B cell (primary cell): Measurements from ENCODE around the gene CTIF. TPM values are rescaled to one million over a fixed set of nuclear protein-coding genes. Genes with fewer than 3 reads are reported as not detected.

ENCODE experiments used
- ATAC-seq: fragments of 200-7000 bp; cut with Tn5 transposase; one replicate; pipeline ENCODE4 v1.10.0; 2021; ENCODE audit warnings: low read depth, mild to moderate bottlenecking, moderate number of reproducible peaks, moderate library complexity
- CTCF ChIA-PET: fragments of 350-600 bp; sonication (Branson Sonifier 250); formaldehyde crosslinking; loops from one replicate; lab custom pipeline; 2021; ENCODE audit warnings: antibody characterized with exemption, inconsistent platforms; lab: Charles Lee
- POLR2A ChIA-PET: fragments of 350-600 bp; sonication (Branson Sonifier 250); formaldehyde crosslinking; loops from one replicate; lab custom pipeline; 2021; ENCODE audit warnings: antibody characterized with exemption; lab: Charles Lee
- DNase-seq: peaks from one replicate; pipeline ENCODE4 v3.0.0; 2013
- H2AFZ ChIP-seq: 2 replicates; pipeline ENCODE4 v1.6.1; 2012; ENCODE audit warnings: mild to moderate bottlenecking, low read depth, low read length; ENCODE audit not compliant: insufficient read depth, poor library complexity, severe bottlenecking
- H3K27ac ChIP-seq, 2 donors: 1 replicate in 1 of 2; 2 replicates in 1 of 2; pipeline ENCODE4 v1.5.1; 2012 to 2013; ENCODE audit warnings: low read length in 2 of 2, mild to moderate bottlenecking in 2 of 2, moderate library complexity in 1 of 2
- H3K27me3 ChIP-seq, 4 experiments: fragments of 200-600 bp in 1 of 4; sonication (generic) in 1 of 4; replicated peaks in 1 of 4; 1 replicate in 2 of 4; 2 replicates in 2 of 4; pipeline versions ENCODE4 v1.6.1 to v1.7.0; 2013 to 2016; ENCODE audit warnings: low read length in 3 of 4, mild to moderate bottlenecking in 2 of 4, mixed read lengths in 1 of 4, moderate library complexity in 1 of 4; ENCODE audit not compliant: insufficient read depth in 4 of 4, control insufficient read depth in 3 of 4; ENCODE audit errors: control extremely low read depth in 1 of 4
- H3K36me3 ChIP-seq, 2 experiments: replicated peaks in 1 of 2; 1 replicate in 1 of 2; 2 replicates in 1 of 2; pipeline versions ENCODE4 v1.6.1 to v1.7.1; 2013; ENCODE audit warnings: low read length in 1 of 2; ENCODE audit not compliant: insufficient read depth in 2 of 2, control insufficient read depth in 1 of 2; ENCODE audit errors: control extremely low read depth in 1 of 2, extremely low read depth in 1 of 2
- H3K4me1 ChIP-seq, 2 donors: fragments of 200-600 bp in 1 of 2; sonication (generic) in 1 of 2; 1 replicate in 1 of 2; 2 replicates in 1 of 2; pipeline versions ENCODE4 v1.5.1 to v1.6.1; 2013 to 2017; ENCODE audit warnings: low read length in 2 of 2; ENCODE audit not compliant: control insufficient read depth in 2 of 2, insufficient read depth in 2 of 2
- H3K4me2 ChIP-seq: replicated peaks from 2 replicates; pipeline ENCODE3; 2012; ENCODE audit warnings: mild to moderate bottlenecking, low read depth, low read length; ENCODE audit not compliant: poor library complexity, severe bottlenecking
- H3K4me3 ChIP-seq, 5 experiments: fragments of 200-600 bp in 1 of 5; sonication (generic) in 1 of 5; 1 replicate in 3 of 5; 2 replicates in 2 of 5; pipeline versions ENCODE4 v1.5.1 to v1.7.0; 2011 to 2016; ENCODE audit warnings: low read length in 4 of 5, mild to moderate bottlenecking in 4 of 5, low read depth in 2 of 5, control low read depth in 1 of 5, moderate library complexity in 1 of 5; ENCODE audit not compliant: insufficient read depth in 1 of 5; ENCODE audit errors: control extremely low read depth in 1 of 5, extremely low read depth in 1 of 5
- H3K79me2 ChIP-seq: fragments of 200-600 bp; sonication (generic); one replicate; pipeline ENCODE4 v1.6.0; 2016; ENCODE audit warnings: low read length; ENCODE audit not compliant: control insufficient read depth, insufficient read depth
- H3K9ac ChIP-seq: fragments of 200-600 bp; sonication (generic); 2 replicates; pipeline ENCODE4 v1.6.1; 2017; ENCODE audit warnings: mild to moderate bottlenecking, low read length, moderate library complexity
- H3K9me3 ChIP-seq, 3 donors: one replicate each; pipeline versions ENCODE4 v1.6.1 to v1.7.1; 2013; ENCODE audit warnings: low read length in 2 of 3; ENCODE audit not compliant: control insufficient read depth in 2 of 3, insufficient read depth in 1 of 3; ENCODE audit errors: control extremely low read depth in 1 of 3
- H4K20me1 ChIP-seq: 2 replicates; pipeline ENCODE4 v1.6.0; 2012; ENCODE audit warnings: mild to moderate bottlenecking, low read length; ENCODE audit not compliant: insufficient read depth, control insufficient read depth, poor library complexity, severe bottlenecking
- H3K27ac Mint-ChIP-seq: one replicate; pipeline ENCODE4 v1.8.0; 2021; ENCODE audit warnings: mixed read lengths
- H3K27me3 Mint-ChIP-seq: one replicate; pipeline ENCODE4 v1.8.0; 2021; ENCODE audit warnings: mixed read lengths
- H3K4me1 Mint-ChIP-seq: one replicate; pipeline ENCODE4 v1.8.0; 2021; ENCODE audit warnings: mixed read lengths
- H3K4me3 Mint-ChIP-seq: one replicate; pipeline ENCODE4 v1.8.0; 2021; ENCODE audit warnings: mixed read lengths
- H3K9me3 Mint-ChIP-seq: one replicate; pipeline ENCODE4 v1.8.0; 2022; ENCODE audit warnings: mixed read lengths; ENCODE audit not compliant: insufficient read depth
- CTCF ChIP-seq: fragments of 200-600 bp; IDR thresholded peaks from one replicate; pipeline ENCODE4 v1.8.0; 2022; ENCODE audit warnings: antibody characterized with exemption, mild to moderate bottlenecking
- EZH2 ChIP-seq: IDR thresholded peaks from 2 replicates; pipeline ENCODE4 v1.6.1; 2012; ENCODE audit warnings: borderline replicate concordance, low read depth, mild to moderate bottlenecking, moderate library complexity, low read length; ENCODE audit not compliant: insufficient read depth, poor library complexity, severe bottlenecking
- WGBS: methylation state at CpG from one replicate; pipeline ENCODE4 v1.1.5; 2013; ENCODE audit warnings: missing lambda C conversion rate; ENCODE audit not compliant: insufficient coverage; 5-methylcytosine and 5-hydroxymethylcytosine counted together
- intact Hi-C: fragments of 100-400 bp; cut with micrococcal nuclease; formaldehyde crosslinking; loops from one replicate; pipeline ENCODE4 v1.10.0; 2022
- polyA plus RNA-seq: library from polyadenylated mRNA; depleted of rRNA; stranded (reverse); fragments of >200 nt; gene quantifications from 2 replicates; pipeline ENCODE4 v1.2.3, GENCODE V29; 2012
- total RNA-seq, 2 donors: library from RNA; stranded (reverse); fragments of 120-200 nt in 1 of 2; gene quantifications; 1 replicate in 1 of 2; 2 replicates in 1 of 2; pipeline versions ENCODE4 v1.2.3 to v1.2.4, GENCODE V29; 2013 to 2022

CTIF gene
- total and polyA plus RNA-seq, 2 donors (not counting 1 experiment from before 2014, with no cell fraction given) = 3.6 to 16.2 TPM

- POLR2A ChIA-PET = interaction anchor here (1.1 kb wide), 1 partner anchor 174 kb away, joined by 5 read pairs; no protein-coding TSS in a partner anchor
- H3K4me3 Mint-ChIP-seq = no peak overlapping the region
- no peak overlapping the region for H3K9ac ChIP-seq
- peaks cover 31% of the 10 kb centered on the region for H3K4me1 Mint-ChIP-seq
- peaks cover 27 to 45% of the 10 kb centered on the region in 2 donors for H3K4me1 ChIP-seq
- H3K27ac ChIP-seq = no peak overlapping the region
- H3K27ac Mint-ChIP-seq = no peak overlapping the region
- H3K36me3 ChIP-seq = no peaks in the 10 kb centered on the region
- no peak overlapping the region for H2AFZ ChIP-seq
- H3K27me3 Mint-ChIP-seq = no peaks in the 10 kb centered on the region
- no peak overlapping the region for H3K4me2 ChIP-seq
- H3K4me3 ChIP-seq = no peak overlapping the region
- TF ChIP-seq EZH2 = no peak
- TF ChIP-seq CTCF = no peak
- H3K79me2 ChIP-seq = no peaks in the 10 kb centered on the region
- H3K9me3 ChIP-seq = no peaks in the 10 kb centered on the region
- no peaks in the 10 kb centered on the region for H3K27me3 ChIP-seq
- DNase-seq (no peak), ATAC-seq (no peak)
- CTCF ChIA-PET = interaction anchor here (0.8 to 4.4 kb wide), 19 partner anchors 14 to 668 kb away, joined by 3 to 52 read pairs (median 3); no protein-coding TSS in a partner anchor
- 95% methylated on average over 13 of the region's 13 CpGs for WGBS
- no peaks in the 10 kb centered on the region for H4K20me1 ChIP-seq
- H3K9me3 Mint-ChIP-seq = no peaks in the 10 kb centered on the region
- intact Hi-C loops = loop anchor here (5.0 kb wide), 1 partner anchor 199 kb away; no protein-coding TSS in a partner anchor
Observed at GRCh38 chr18:48778344-48779011, 239.6 kb downstream of the CTIF start.

GRCh38 chr18:48779462-48779861, 240.6 kb downstream of the CTIF start:
- Mint-ChIP-seq H3K27me3 (no peaks in the 10 kb centered on the region), H3K9me3 (no peaks in the 10 kb centered on the region), H3K4me1 (peaks cover 41% of the 10 kb centered on the region), H3K4me3 (no peak overlapping the region), H3K27ac (no peak overlapping the region)
- POLR2A ChIA-PET = no interaction called here
- no peaks in the 10 kb centered on the region for H4K20me1 ChIP-seq
- no peaks in the 10 kb centered on the region for H3K36me3 ChIP-seq
- H3K79me2 ChIP-seq = no peaks in the 10 kb centered on the region
- CTCF ChIA-PET = interaction anchor here (0.9 to 4.4 kb wide), 6 partner anchors 129 to 667 kb away, joined by 3 to 52 read pairs (median 3); no protein-coding TSS in a partner anchor
- intact Hi-C loops = loop anchor here (5.0 kb wide), 1 partner anchor 198 kb away; no protein-coding TSS in a partner anchor
- ATAC-seq (no peak), DNase-seq (no peak)
- 97% methylated on average over 5 of the region's 7 CpGs for WGBS
- TF ChIP-seq EZH2 (no peak), CTCF (no peak)
- H3K27ac ChIP-seq = no peak overlapping the region
- H3K4me2 ChIP-seq = no peak overlapping the region
- no peaks in the 10 kb centered on the region for H3K27me3 ChIP-seq
- H2AFZ ChIP-seq = no peak overlapping the region
- H3K9ac ChIP-seq = no peak overlapping the region
- H3K9me3 ChIP-seq = no peaks in the 10 kb centered on the region
- H3K4me3 ChIP-seq = no peak overlapping the region
- peaks cover 37 to 55% of the 10 kb centered on the region in 2 donors for H3K4me1 ChIP-seq
